ENCODE data around the gene HCFC1.

DNA sequence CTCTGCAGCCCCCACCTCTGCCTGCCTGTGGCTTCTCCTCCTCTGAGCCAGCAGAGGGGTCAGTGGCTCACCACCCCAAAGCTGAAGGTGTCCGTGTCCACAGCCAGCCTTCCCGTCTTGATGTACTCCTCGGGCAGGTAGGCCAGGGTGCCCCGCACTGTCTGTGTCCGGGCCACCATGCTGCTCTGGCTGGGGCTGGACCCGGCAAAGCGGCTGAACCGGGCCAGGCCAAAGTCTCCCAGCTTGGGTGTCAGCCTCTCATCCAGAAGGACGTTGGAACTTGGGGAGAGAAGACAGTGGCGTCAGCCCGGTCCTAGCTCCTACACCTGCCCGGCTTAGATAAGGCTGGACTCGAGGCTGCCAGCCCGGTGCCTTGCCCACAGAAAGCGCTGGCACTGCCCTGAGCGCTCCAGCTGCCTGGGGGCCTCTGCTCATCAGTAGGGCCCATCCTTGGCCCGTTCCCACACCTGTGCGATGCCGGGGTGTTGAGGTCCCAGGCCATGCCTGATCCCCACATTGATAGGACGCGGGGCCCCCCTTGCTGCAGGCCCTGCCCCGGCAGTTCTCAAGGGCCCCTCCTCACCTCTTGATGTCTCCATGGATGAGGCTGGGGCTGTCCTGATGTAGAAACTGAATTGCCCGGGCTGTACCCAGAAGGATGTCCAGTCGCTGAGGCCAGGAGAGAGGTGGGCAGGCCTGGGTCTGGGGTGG is 44.9 kb upstream of the HCFC1 start:
- no peak for TF ChIP-seq EZH2phosphoT487 (IDR thresholded peaks at IDR 0.05; ENCODE audit: insufficient read depth, low read depth)
- TF ChIP-seq EZH2 (IDR thresholded peaks at IDR 0.05; ENCODE audit: insufficient read depth, poor library complexity, severe bottlenecking): no peak
